IMR-90 (cell line): Measurements from ENCODE around the gene DENND1A.

Experiments
- BHLHE40 ChIP-seq: fragments of 150-350 bp; IDR thresholded peaks from 2 replicates; pipeline ENCODE4 v1.6.1; 2016; ENCODE audit warnings: mild to moderate bottlenecking, low read depth, low read length
- CTCF ChIP-seq: conservative IDR thresholded peaks from 2 replicates; pipeline ENCODE4 v1.5.1; 2012; ENCODE audit warnings: mild to moderate bottlenecking, low read depth, low read length, improper control_type of control experiment
- MAFK ChIP-seq: IDR thresholded peaks from 2 replicates; pipeline ENCODE4 v1.6.1; 2012; ENCODE audit warnings: low read depth, low read length, improper control_type of control experiment
- POLR2A ChIP-seq: IDR thresholded peaks from 2 replicates; pipeline ENCODE4 v1.6.1; 2012; ENCODE audit warnings: mild to moderate bottlenecking, low read depth, low read length
- RAD21 ChIP-seq: IDR thresholded peaks from 2 replicates; pipeline ENCODE4 v1.6.1; 2012; ENCODE audit warnings: low read length, improper control_type of control experiment
- RCOR1 ChIP-seq: IDR thresholded peaks from 2 replicates; pipeline ENCODE4 v1.6.1; 2012; ENCODE audit warnings: mild to moderate bottlenecking, low read length, improper control_type of control experiment; ENCODE audit not compliant: insufficient replicate concordance
- RFX5 ChIP-seq: IDR thresholded peaks from 2 replicates; pipeline ENCODE4 v1.8.0; 2012; ENCODE audit warnings: low read depth, mild to moderate bottlenecking, low read length, moderate library complexity
- SMC3 ChIP-seq: fragments of 150-350 bp; IDR thresholded peaks from 2 replicates; pipeline ENCODE4 v1.6.1; 2016; ENCODE audit warnings: low read depth, mild to moderate bottlenecking, antibody characterized with exemption, low read length, moderate library complexity
- USF2 ChIP-seq: fragments of 150-350 bp; IDR thresholded peaks from 2 replicates; pipeline ENCODE4 v1.6.1; 2017; ENCODE audit warnings: mild to moderate bottlenecking, antibody characterized with exemption, low read length, low read depth

- TF ChIP-seq RFX5, result no peak
- TF ChIP-seq CTCF, result no peak
- TF ChIP-seq BHLHE40, result no peak
- no peak for TF ChIP-seq SMC3
- TF ChIP-seq POLR2A, result no peak
- TF ChIP-seq RCOR1, result no peak
- no peak for TF ChIP-seq RAD21
- no peak for TF ChIP-seq USF2
- no peak for TF ChIP-seq MAFK
These were observed 247.2 kb downstream of the DENND1A start for GRCh38 chr9:123682746-123683145.
